NOMO-1 treated with dmso at 0.1 percent for 144 hours (cell line): Measurements from ENCODE around the gene TNFRSF8.
"Not testable (repeated sequence)": the region's sequence is repeated elsewhere in the genome, so short reads cannot be mapped to it uniquely, and the experiment has no call there.

Source experiments
- DNase-seq: peaks from one replicate; lab custom pipeline; 2025; ENCODE audit not compliant: unreplicated experiment; lab: John Stamatoyannopoulos, UW

TNFRSF8 gene

GRCh38 chr1:12063141-12064072 is at the start of gene TNFRSF8:
Gene TNFRSF8 (plus strand): TSS chr1:12063303. CDS start chr1:12063599, 296 bp downstream.
- no peak for DNase-seq

- DNase-seq: no peak
Measured at GRCh38 chr1:12014141-12014991, 48.7 kb upstream of the TNFRSF8 start.

GRCh38 chr1:12015001-12015491 is 48.1 kb upstream of the TNFRSF8 start:
- no peak for DNase-seq

GRCh38 chr1:12015499-12015898 is 47.6 kb upstream of the TNFRSF8 start:
- no peak for DNase-seq

GRCh38 chr1:12016182-12016581 is 46.9 kb upstream of the TNFRSF8 start:
- no peak for DNase-seq

- peak; percentile 73 for DNase-seq
Measured at GRCh38 chr1:12019858-12020509, 43.1 kb upstream of the TNFRSF8 start.

GRCh38 chr1:12021616-12022015 is 41.5 kb upstream of the TNFRSF8 start:
- no peak for DNase-seq

GRCh38 chr1:12022036-12022435 is 41.1 kb upstream of the TNFRSF8 start:
- DNase-seq: no peak

- no peak for DNase-seq
Measured at GRCh38 chr1:12026586-12026985, 36.5 kb upstream of the TNFRSF8 start.

GRCh38 chr1:12028248-12028647 is 34.9 kb upstream of the TNFRSF8 start:
- DNase-seq: no peak

- DNase-seq: no peak
Measured at GRCh38 chr1:12028957-12029511, 34.1 kb upstream of the TNFRSF8 start.

- DNase-seq: no peak
Measured at GRCh38 chr1:12029720-12030339, 33.3 kb upstream of the TNFRSF8 start.

- DNase-seq: peak; percentile 6
Measured at GRCh38 chr1:12031039-12031980, 31.8 kb upstream of the TNFRSF8 start.

- no peak for DNase-seq
Measured at GRCh38 chr1:12032161-12032621, 30.9 kb upstream of the TNFRSF8 start.

- DNase-seq: not testable (repeated sequence)
Measured at GRCh38 chr1:12033441-12033840, 29.7 kb upstream of the TNFRSF8 start.

GRCh38 chr1:12034381-12034801 is 28.7 kb upstream of the TNFRSF8 start:
- DNase-seq: no peak

- peak; percentile 53 for DNase-seq
Measured at GRCh38 chr1:12035312-12035711, 27.8 kb upstream of the TNFRSF8 start.

GRCh38 chr1:12037486-12038355 is 25.4 kb upstream of the TNFRSF8 start:
- DNase-seq: no peak
